ENCODE data around the gene ERCC6.

The ERCC6 gene

DNA sequence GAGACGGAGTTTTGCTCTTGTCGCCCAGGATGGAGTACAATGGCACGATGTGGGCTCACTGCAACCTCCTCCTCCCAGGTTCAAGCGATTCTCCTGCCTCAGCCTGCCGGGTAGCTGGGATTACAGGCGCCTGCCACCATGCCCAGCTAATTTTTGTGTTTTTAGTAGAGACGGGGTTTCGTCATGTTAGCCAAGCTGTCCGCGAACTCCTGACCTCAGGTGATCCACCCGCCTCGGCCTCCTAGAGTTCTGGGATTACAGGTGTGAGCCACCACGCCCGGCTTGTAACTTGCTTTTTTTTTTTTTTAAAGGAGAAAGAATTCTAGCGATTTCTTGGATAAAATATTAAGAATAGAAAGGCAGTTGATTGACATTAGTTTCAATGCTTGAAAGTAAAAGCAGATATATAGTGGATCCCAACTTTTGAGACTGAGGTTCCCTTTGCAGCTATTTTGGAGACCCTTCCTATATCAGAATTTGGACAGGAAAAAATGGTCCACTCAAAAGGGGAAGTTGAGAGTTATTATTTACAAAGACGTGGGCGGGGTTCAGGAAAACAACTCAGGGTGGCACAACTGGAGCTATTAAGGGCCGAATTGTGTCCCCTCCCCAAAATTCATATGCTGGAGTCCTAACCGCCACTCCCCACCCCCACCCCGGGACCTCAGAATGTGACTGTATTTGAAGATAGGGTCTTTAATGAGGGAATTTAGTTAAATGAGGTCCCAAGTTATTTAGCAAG is 1.3 kb upstream of the ERCC6 start:
- no peak for DNase-seq (ENCODE audit: low read depth in 2 of 2)
- TF ChIP-seq, protein P1, sequence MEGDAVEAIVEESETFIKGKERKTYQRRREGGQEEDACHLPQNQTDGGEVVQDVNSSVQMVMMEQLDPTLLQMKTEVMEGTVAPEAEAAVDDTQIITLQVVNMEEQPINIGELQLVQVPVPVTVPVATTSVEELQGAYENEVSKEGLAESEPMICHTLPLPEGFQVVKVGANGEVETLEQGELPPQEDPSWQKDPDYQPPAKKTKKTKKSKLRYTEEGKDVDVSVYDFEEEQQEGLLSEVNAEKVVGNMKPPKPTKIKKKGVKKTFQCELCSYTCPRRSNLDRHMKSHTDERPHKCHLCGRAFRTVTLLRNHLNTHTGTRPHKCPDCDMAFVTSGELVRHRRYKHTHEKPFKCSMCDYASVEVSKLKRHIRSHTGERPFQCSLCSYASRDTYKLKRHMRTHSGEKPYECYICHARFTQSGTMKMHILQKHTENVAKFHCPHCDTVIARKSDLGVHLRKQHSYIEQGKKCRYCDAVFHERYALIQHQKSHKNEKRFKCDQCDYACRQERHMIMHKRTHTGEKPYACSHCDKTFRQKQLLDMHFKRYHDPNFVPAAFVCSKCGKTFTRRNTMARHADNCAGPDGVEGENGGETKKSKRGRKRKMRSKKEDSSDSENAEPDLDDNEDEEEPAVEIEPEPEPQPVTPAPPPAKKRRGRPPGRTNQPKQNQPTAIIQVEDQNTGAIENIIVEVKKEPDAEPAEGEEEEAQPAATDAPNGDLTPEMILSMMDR (IDR thresholded peaks at IDR 0.05; ENCODE audit: low read depth, low read length), result no peak
- no peak overlapping the region for H3K4me3 ChIP-seq (replicated peaks in 1 of 2; ENCODE audit: low read depth in 2 of 2, low read length in 2 of 2)

DNA sequence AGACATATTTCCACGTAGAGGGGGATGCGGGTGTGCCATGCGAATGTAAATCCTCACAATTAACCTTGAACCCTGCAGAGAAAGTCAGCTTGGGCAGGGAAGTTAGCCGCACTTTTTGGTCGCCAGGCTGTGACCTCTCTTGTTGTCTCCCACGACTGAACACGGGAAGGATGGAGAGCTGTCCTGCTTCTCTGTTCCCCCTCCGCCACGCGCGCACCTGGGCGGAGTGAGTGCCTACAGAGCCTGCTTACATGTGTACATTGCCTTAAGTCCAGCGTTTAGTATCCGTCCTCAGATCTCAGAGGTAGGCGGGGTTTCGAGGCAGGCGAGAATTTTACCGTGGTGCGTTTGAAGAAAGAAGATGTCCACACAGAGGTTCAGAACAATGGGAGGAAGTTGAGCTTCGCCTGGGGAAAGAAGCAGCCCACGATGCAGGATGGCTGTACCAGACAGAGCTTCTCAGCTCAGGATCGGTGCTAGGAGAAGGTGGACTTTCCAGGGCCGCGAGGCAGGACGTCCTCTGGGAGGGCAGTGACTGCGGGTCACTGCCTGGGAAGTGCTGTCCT is 482 bp upstream of the ERCC6 start:
- H3K4me3 ChIP-seq (replicated peaks in 1 of 2; ENCODE audit: low read depth in 2 of 2, low read length in 2 of 2), result peak overlapping the region; percentile 73 to 75
- DNase-seq (ENCODE audit: low read depth in 2 of 2), result peak; percentile 74 to 82
- TF ChIP-seq, protein P1 (IDR thresholded peaks at IDR 0.05; ENCODE audit: low read depth, low read length), result no peak

DNA sequence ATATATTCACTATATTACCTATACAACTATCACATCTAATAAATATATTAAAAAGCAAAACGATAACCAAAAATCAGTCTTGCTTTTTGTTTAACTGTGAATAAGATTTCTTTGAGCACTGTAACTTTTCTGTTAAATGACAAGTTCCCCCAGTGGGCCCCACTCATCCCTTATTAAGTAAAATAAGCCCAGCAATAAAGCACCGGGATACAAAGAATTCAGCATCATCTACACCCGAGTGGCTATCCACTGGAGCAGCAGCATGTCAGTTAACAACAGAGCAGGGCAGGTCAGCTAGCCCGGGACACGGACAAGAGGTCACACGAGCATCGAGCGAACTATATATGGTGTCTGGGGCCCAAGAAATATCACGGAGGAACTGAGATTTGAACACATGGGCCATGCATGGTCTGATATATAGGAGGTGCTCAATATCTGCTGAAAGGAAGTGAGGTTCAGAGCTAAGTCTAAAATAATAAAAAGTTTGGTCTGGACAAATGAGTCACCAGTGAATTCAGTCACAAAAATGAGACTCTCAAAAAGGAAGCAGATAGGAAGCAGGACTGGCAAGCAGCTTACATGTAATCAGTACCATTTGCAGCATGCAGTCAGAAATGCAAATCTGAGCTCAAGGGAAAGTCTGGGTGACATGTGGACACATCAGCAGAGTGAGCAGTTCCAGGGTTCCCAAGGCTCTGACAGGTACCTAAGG is 4.1 kb downstream of the ERCC6 start:
- DNase-seq (ENCODE audit: low read depth in 2 of 2), result peak; percentile 64 to 87
- H3K4me3 ChIP-seq (replicated peaks in 1 of 2; ENCODE audit: low read depth in 2 of 2, low read length in 2 of 2), result peak overlapping the region in 1 of 2 donors; percentile 33
- TF ChIP-seq, protein P1 (IDR thresholded peaks at IDR 0.05; ENCODE audit: low read depth, low read length), result no peak

DNA sequence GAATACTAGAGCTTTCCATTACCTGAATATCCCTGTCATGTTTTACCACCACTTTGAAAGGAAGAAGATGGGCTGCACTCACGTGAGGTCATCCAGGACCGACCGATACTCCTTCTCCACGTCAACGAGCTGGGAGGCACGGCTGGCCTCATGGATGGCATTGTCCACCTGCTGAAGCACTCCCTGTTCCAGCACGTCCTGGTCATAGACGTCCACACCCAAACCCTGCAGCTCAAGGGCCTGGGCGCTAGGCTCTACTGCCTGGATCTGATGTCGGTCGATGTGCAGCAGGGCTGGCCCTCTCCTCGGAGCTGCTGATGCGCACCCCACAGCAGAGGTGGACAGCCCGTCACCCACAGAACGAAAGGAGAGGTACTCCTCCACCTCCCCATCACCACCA is 6.5 kb downstream of the ERCC6 start:
- H3K4me3 ChIP-seq (replicated peaks in 1 of 2; ENCODE audit: low read depth in 2 of 2, low read length in 2 of 2), result no peak overlapping the region
- TF ChIP-seq, protein P1 (IDR thresholded peaks at IDR 0.05; ENCODE audit: low read depth, low read length), result no peak
- no peak for DNase-seq (ENCODE audit: low read depth in 2 of 2)

DNA sequence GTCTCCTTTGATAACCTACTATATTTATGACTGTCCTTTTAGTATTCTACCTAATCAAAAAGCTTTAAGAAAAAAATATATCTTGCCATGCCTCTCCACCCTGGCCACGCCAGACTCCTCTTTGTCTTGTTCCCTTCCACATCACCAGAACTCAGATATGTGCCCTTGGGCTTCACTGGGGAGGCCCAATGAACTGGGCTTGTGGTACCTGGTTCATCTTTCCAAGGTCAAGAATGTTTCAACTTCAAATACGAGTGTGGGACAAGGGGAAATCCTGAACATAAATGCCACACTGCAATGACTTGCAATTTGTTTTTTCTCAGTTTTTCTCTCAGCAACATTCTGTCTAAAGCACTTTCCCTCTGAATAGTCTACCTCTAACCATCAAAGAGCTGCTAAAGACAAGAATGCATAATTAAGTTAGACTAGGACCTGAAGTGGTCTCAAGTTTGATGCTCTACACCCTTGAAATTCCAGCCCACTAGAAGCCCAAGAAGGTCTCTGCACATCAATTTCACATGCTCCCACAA is 9.9 kb downstream of the ERCC6 start:
- DNase-seq (ENCODE audit: low read depth in 2 of 2), result no peak

DNA sequence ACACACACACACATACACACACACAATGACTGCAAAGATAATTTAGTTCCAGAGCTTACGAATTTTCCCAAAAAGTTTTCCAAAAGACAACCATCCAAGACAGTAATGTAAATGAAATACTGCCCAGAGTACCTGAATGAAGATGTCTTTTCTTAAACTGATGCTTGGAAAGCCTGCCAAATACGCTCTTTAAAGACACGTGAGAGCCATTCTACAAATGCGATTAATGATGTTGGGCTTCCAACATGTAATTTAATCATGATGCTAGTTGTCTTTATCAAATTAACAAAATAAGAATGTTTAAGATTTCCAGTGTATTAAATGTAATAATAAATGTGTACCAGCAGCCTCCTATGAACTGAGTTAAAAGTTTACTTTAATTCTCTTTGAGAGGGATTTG is 11.1 kb downstream of the ERCC6 start:
- TF ChIP-seq, protein P1 (IDR thresholded peaks at IDR 0.05; ENCODE audit: low read depth, low read length), result no peak
- no peak overlapping the region for H3K4me3 ChIP-seq (replicated peaks in 1 of 2; ENCODE audit: low read depth in 2 of 2, low read length in 2 of 2)
- no peak for DNase-seq (ENCODE audit: low read depth in 2 of 2)

More for the DNA sequence above, 9.9 kb downstream of the ERCC6 start:
- TF ChIP-seq, protein P1 (IDR thresholded peaks at IDR 0.05; ENCODE audit: low read depth, low read length), result no peak
- no peak overlapping the region for H3K4me3 ChIP-seq (replicated peaks in 1 of 2; ENCODE audit: low read depth in 2 of 2, low read length in 2 of 2)

All from cardiac fibroblast (primary cell).